HT-29 (cell line): ENCODE results near the gene TTC8. TPM values are rescaled to one million over a fixed set of nuclear protein-coding genes. Genes with fewer than 3 reads are reported as not detected.
"Not testable (repeated sequence)": the region's sequence is repeated elsewhere in the genome, so short reads cannot be mapped to it uniquely, and the experiment has no call there.

Experiments
- DNase-seq: peaks from one replicate; pipeline ENCODE4 v3.0.0-alpha.2; 2015; ENCODE audit warnings: low spot score
- total RNA-seq: library from RNA; depleted of rRNA; stranded (reverse); fragments of >200 nt; shearing (Covaris generic); gene quantifications from 2 replicates; pipeline ENCODE4 v1.2.3, GENCODE V29; 2014; rRNA removed

The TTC8 gene
- 7.7 and 7.8 TPM in 2 replicates for total RNA-seq

DNA sequence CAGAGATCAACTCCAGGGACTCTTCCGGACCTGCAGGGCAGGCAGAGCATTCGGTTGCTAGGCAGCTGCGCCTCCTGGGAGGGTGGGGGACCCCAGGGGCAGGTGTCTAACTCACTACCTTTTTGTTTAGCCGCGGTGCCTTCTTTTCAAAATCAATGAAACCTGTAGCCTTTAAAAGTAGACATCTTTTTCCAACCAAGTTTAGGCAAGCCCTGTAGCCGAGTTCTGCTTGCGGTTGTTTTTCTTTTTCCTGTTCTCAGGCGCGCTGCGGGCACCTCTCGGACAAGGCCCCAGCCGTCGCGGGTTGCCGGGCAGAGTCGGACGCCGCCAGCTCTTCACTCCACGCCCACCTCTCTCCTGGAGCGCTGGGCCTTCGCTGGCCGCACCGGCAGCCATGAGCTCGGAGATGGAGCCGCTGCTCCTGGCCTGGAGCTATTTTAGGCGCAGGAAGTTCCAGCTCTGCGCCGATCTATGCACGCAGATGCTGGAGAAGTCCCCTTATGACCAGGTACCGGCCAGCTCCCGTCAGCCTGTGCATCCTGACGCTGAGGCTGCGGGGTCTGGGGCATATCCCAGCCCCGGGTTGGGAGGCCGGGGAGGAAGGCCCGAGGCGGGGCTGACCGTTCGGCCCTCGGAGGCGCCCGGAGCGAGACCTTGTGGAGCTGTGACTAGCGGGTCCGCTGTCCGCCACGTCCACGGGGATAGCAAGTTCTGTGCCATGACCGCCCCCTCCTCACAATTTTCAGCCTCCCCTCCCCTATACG is at the start of gene TTC8:
Gene TTC8 (plus strand): TSS at position 338 of the 764 bp plus-strand sequence. CDS start 57 bp downstream, at position 395.
- peak; percentile 75 for DNase-seq

DNA sequence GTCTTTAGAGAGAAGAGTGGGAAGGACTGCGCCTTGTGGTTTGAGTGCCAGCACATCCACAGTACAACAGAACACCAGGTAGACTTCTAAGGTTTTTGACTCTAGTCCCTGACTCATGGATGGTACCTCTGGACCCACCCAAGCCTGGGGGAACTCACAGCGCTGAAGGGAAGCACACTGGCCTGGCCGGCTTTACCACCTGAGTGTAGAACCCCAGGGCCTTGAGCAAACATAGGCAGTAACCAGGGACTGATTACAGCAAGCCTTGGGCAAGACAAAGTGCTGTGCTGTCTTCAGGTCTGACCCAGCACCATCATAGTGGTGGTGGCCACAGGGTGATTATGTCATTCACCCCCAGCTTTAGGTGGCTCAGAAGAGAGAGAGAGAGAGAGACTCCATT is 48.9 kb upstream of the TTC8 start:
- no peak for DNase-seq

- DNase-seq: no peak
Measured at GRCh38 chr14:88785911-88786310, 38.5 kb upstream of the TTC8 start.

DNA sequence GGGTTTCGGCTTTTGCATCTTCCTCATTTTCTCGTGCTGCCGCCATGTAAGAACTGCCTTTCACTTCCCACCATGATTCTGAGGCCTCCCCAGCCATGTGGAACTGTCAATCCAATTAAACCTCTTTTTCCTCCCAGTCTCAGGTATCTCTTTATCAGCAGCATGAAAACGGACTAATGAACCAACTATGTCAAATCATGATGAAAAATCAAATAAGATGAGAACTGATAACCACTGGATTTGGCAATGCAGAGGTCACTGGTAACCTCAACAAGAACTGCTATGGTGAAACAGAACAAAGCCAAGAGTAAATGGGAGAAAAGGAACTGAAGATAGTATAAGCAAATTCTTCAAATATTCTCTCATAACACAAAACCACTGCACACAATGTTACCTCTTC is 37.7 kb upstream of the TTC8 start:
- DNase-seq: no peak

GRCh38 chr14:88789573-88789972 is 34.9 kb upstream of the TTC8 start:
- not testable (repeated sequence) for DNase-seq

GRCh38 chr14:88790501-88791251 is 33.8 kb upstream of the TTC8 start:
- DNase-seq: no peak

- no peak for DNase-seq
Measured at GRCh38 chr14:88791252-88791621, 33.2 kb upstream of the TTC8 start.

GRCh38 chr14:88791629-88792472 is 32.6 kb upstream of the TTC8 start:
- DNase-seq: no peak

GRCh38 chr14:88792473-88793258 is 31.8 kb upstream of the TTC8 start, which contains the start of gene EML5:
Gene EML5, minus strand, starts transcription at chr14:88792953. Its CDS starts 450 bp downstream, at chr14:88792503.
- DNase-seq: peak; percentile 71

- no peak for DNase-seq
Measured at GRCh38 chr14:88793259-88793625, 31.2 kb upstream of the TTC8 start.

GRCh38 chr14:88798156-88798555 is 26.3 kb upstream of the TTC8 start:
- DNase-seq: no peak

DNA sequence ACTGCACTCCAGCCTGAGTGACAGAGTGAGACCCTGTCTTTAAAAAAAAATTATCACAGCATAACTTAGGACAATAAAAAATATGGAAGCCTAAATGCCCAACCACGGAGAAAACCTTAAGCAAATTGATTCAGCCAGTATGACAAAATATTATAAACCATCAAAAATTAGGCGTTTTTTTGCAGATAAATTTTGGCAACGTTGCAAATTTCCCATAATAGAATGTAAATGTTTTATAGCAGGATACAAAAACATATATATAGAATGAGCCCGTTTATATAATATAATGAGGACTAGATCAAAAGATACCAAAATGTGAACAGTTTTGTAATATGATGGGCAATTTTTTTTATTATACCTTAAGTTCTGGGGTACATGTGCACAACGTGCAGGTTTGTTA is 24.9 kb upstream of the TTC8 start:
- DNase-seq: no peak

DNA sequence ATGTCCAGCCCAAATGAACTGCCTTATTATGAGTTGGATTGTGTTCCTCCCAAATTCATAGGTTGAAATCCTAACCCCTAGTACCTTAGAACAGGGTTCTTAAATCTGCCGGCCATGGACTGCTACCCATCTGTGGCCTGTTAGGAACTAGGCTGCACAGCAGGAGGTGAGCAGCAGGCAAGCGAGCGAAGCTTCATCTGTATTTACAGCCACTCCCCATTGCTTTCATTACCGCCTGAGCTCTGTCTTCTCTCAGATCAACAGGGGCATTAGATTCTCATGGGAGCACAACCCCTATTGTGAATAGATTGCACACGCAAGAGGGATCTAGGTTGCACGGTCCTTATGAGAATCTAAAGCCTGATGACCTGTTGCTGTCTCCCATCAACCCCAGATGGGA is 21.9 kb upstream of the TTC8 start:
- no peak for DNase-seq

DNA sequence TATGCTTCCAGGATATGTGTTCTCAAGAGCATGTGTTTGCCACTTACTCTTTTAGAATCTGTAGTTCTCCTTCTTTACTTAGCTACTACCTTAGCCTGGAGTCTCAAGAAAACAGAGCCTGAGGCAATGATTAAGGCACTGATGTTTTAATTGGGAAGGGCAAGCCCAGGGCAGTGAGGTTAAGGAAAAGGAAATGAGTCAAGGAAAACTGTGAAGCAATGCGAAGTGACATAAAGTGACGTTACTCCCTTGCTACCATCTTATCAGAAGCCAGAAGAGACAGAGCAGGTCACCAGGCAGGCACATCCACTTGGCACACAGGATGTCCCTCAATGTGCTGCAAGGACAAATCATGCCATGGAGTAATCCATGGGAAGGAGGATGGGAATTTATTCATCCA is 20.4 kb upstream of the TTC8 start:
- no peak for DNase-seq

GRCh38 chr14:88804477-88804876 is 20.0 kb upstream of the TTC8 start:
- DNase-seq: no peak

DNA sequence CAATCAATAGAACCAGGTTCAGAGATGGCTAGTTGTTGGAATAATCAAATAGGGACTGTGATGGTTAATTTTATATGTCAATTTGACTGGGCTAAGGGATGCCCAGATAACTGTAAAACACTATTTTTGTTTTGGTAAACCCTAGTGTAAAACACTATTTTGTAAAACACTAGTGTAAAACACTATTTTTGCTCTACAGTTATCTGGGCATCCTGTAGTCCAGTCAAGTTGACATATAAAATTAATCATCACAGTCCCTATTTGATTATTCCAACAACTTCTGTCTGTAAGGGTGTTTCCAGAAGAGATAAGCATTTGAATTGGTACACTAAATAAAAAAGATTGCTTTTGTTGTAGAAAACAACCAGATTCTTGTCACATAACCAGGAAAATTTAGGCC is 16.1 kb upstream of the TTC8 start:
- no peak for DNase-seq

DNA sequence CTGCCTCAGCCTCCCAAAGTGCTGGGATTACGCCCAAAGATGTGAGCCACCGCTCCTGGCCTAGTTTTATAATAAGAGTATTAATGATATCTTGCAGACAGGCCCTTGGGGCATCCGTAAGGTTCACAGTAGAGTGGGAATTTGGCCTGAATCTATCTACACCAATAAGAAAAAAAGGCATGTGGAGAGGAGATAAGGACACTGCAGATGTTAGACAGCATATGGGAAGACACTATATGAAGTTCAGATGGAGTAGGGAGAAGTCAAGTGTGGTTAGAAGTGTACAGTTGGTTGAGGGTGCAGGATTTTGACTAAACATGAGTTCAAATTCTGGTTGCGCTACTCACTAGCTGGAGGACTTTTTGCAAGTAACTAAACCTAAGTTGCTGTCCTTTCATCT is 8.5 kb upstream of the TTC8 start:
- DNase-seq: no peak

GRCh38 chr14:88818018-88818417 is 6.4 kb upstream of the TTC8 start:
- no peak for DNase-seq

DNA sequence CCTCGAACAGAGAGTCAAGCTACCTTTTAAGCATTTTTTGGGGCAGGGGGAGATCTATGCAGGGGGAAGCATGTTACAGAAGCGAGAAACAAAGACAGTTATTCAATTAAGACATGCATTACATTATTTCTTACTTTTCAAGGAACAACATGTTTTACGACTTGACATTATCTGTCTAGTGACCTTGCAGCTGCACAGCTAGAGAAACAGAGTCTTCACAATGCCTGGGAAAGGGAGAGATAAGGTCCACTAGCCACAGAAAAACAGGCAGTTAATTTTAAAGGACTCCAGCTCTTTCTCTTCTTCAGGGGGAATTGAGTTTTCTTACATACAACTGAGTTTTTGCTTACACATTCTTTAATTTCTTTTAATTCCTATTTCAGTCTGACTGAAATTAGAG is 4.8 kb upstream of the TTC8 start:
- not testable (repeated sequence) for DNase-seq

DNA sequence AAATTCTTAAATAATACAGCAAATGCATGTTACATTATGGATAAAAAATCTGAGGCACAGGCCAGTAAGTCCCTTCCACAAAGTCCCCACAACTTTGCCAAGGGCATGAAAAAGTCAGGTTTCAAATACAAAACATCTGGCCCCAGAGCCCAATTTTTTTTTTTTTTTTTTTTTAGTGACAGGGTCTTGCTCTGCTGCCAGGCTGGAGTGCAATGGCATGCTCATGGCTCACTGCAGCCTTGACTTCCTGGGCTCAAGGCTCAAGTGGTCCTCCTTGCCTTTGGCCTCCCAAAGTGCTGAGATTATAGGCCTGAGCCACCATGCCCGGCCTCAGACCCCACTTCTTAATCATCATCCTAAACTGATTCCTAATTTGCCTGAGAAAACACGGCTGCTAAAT is 3.1 kb upstream of the TTC8 start:
- no peak for DNase-seq

DNA sequence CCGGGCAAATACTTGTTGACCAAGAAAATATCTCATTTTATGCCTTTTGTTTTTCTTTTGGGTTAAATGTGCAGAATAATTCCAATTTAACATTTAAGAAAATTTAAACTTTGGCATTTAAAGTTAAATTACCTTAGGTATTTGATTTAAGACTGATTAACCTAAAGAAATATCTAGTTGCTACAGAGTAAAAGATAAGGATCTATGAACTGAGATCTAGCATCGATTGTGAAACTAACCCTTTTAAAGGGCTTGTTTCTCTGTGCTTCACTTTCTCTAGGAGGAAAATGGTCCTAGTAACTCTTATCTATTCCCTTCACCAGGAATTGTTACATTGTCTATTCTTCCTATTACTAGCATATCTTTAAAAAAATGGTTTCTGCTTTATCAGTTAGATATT is 2.6 kb upstream of the TTC8 start:
- no peak for DNase-seq
